ENCODE measurements around the gene AFDN.

The AFDN gene

DNA sequence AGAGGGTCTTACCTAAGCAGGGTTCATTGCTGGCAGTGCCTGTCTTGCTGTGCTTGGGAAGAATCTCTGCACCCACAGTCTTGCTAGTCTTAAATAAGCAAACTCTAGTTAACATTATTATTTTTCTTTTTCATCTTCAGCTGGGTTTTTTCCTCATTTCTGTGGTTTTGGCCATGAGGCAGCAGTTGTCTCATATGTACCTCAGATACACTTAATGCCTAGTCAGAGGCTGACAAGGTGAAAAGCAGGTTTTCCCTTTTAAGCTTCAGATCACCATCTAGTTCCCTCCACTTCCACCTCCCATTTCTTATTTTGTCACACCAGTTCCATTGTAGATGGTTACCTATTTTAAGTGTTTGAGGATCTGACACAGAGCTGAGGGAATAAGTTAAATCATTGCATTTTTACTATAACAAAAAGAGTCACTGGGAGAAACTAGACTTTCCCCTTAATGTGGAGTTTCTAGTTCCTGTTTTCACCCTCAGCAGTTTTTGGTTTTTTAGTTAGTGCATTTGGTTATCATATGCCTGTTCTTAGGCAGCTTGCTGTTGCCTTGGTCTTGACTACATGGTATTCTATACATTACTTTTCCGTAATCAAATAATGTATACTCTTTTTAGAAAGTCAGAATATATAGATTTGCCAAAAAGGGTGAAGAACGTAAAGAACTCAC lies 46.0 kb downstream of the AFDN start:
- TF ChIP-seq, protein P1, sequence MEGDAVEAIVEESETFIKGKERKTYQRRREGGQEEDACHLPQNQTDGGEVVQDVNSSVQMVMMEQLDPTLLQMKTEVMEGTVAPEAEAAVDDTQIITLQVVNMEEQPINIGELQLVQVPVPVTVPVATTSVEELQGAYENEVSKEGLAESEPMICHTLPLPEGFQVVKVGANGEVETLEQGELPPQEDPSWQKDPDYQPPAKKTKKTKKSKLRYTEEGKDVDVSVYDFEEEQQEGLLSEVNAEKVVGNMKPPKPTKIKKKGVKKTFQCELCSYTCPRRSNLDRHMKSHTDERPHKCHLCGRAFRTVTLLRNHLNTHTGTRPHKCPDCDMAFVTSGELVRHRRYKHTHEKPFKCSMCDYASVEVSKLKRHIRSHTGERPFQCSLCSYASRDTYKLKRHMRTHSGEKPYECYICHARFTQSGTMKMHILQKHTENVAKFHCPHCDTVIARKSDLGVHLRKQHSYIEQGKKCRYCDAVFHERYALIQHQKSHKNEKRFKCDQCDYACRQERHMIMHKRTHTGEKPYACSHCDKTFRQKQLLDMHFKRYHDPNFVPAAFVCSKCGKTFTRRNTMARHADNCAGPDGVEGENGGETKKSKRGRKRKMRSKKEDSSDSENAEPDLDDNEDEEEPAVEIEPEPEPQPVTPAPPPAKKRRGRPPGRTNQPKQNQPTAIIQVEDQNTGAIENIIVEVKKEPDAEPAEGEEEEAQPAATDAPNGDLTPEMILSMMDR (conservative IDR thresholded peaks at IDR 0.05; ENCODE audit: low read length): no peak
- no peak for DNase-seq (ENCODE audit: low read depth)
- no peak overlapping the region for H3K4me3 ChIP-seq (ENCODE audit: low read length)

- no peak for DNase-seq (ENCODE audit: low read depth)
Observed at GRCh38 chr6:167877994-167878779, 51.5 kb downstream of the AFDN start.

DNA sequence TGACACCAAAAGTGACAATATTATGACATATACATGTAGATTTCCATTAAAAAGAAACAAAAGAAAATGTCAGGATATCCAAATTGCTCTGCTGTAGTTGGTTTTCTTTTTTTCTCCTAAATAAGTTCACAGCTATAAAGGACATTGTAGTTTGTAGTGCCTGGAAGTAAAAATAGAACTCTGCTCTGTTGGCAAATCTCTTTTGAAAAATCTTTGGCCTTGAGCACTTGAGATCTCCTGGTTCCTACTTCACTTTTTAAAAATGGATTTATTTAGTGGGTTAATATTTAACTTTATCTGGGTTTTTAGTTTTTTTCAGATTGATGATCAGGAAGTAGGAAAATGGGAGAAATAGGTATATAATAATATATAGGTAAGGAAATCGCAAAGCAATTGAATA lies 52.9 kb downstream of the AFDN start:
- DNase-seq (ENCODE audit: low read depth): no peak
- TF ChIP-seq, protein P1 (conservative IDR thresholded peaks at IDR 0.05; ENCODE audit: low read length): no peak
- H3K4me3 ChIP-seq (ENCODE audit: low read length): no peak overlapping the region

More at GRCh38 chr6:167877994-167878779, 51.5 kb downstream of the AFDN start:
- no peak overlapping the region for H3K4me3 ChIP-seq (ENCODE audit: low read length)
- TF ChIP-seq, protein P1 (conservative IDR thresholded peaks at IDR 0.05; ENCODE audit: low read length): no peak

DNA sequence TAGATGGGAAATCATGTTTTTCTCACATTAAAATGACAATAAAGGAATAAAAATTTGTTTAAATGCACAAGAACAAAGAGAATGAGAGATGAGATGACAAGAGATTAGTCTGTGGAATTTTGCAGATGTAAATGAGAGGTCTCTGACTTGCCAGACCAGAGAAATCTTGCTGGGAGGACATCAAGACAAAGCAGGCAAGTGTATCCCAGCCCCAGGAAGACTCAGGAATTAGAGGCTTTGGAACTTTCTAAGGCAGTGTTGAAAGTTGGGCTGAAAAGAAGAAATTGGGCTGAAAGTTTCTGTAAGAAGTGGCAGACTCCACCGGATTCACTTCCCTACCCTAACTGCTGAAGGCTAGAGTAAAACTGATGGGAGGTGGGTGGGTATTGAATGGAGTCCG lies 54.6 kb downstream of the AFDN start:
- no peak overlapping the region for H3K4me3 ChIP-seq (ENCODE audit: low read length)
- TF ChIP-seq, protein P1 (conservative IDR thresholded peaks at IDR 0.05; ENCODE audit: low read length): no peak
- no peak for DNase-seq (ENCODE audit: low read depth)

DNA sequence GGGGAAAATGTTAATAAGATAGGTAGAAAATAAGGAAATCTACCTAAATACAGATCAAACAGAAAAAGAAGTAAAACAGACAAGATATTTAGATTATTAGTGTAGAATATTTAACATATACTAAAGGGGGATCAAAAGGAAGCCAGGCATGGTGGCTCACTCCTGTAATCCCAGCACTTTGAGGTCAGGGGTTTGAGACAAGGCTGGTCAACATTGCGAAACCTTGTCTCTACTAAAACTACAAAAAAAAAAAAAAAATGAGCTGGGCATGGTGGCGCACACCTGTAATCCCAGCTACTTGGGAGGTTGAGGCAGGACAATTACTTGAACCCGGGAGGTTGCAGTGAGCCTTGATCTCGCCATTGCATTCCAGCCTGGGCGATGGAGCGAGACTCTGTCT lies 55.5 kb downstream of the AFDN start:
- DNase-seq (ENCODE audit: low read depth): no peak
- TF ChIP-seq, protein P1 (conservative IDR thresholded peaks at IDR 0.05; ENCODE audit: low read length): no peak
- no peak overlapping the region for H3K4me3 ChIP-seq (ENCODE audit: low read length)

GRCh38 chr6:167888098-167888497 lies 61.4 kb downstream of the AFDN start:
- TF ChIP-seq, protein P1 (conservative IDR thresholded peaks at IDR 0.05; ENCODE audit: low read length): no peak
- no peak for DNase-seq (ENCODE audit: low read depth)

More at GRCh38 chr6:167888098-167888497, 61.4 kb downstream of the AFDN start:
- H3K4me3 ChIP-seq (ENCODE audit: low read length): no peak overlapping the region

All from AG10803 (cell line).